Colonic mucosa (tissue), 4 donors: ENCODE measurements around the gene S100A9. TPM values are rescaled to one million over a fixed set of nuclear protein-coding genes. Genes with fewer than 3 reads are reported as not detected.

Source experiments
- DNase-seq: peaks from one replicate; pipeline ENCODE4 v3.0.0-alpha.2; 2020
- H3K27ac ChIP-seq: fragments of 200-600 bp; one replicate; pipeline ENCODE4 v1.8.0; 2021
- H3K27me3 ChIP-seq: fragments of 200-600 bp; one replicate; pipeline ENCODE4 v1.8.0; 2021
- H3K36me3 ChIP-seq: fragments of 200-600 bp; one replicate; pipeline ENCODE4 v1.8.0; 2021
- H3K4me1 ChIP-seq: fragments of 200-600 bp; one replicate; pipeline ENCODE4 v1.8.0; 2021; ENCODE audit warnings: mild to moderate bottlenecking
- H3K4me3 ChIP-seq: fragments of 200-600 bp; one replicate; pipeline ENCODE4 v1.8.0; 2021
- H3K9ac ChIP-seq, 2 donors: one replicate each; pipeline ENCODE4 v1.7.0; 2013; ENCODE audit warnings: control low read depth in 2 of 2, low read depth in 2 of 2, low read length in 2 of 2
- H3K9me3 ChIP-seq: fragments of 200-600 bp; one replicate; pipeline ENCODE4 v1.8.0; 2021
- intact Hi-C: fragments of 100-400 bp; cut with DNase I; formaldehyde crosslinking; loops from one replicate; pipeline ENCODE4 v1.14.1; 2022
- total RNA-seq, 2 donors: library from RNA; stranded (reverse); fragmentation: NEBNext Ultra II Directional in 1 of 2; extraction: Animal tissue kit (Norgen Biotek cat#: 25700) in 1 of 2; gene quantifications; one replicate each; pipeline ENCODE4 v1.2.1, GENCODE V29; 2021
- TF ChIP-seq, protein P1 (sequence below): fragments of 200-600 bp; IDR thresholded peaks from one replicate; pipeline ENCODE4 v1.8.0; 2022; ENCODE audit warnings: antibody characterized with exemption, mild to moderate bottlenecking
- donor health status: healthy.
- donor health status: DM: no; HTN: no; CAD: no.
- donor health status: DM: no; HTN: no; CAD: no.

The S100A9 gene
- total RNA-seq, 2 donors from 2014 or later: 16.3 to 34.9 TPM

DNA sequence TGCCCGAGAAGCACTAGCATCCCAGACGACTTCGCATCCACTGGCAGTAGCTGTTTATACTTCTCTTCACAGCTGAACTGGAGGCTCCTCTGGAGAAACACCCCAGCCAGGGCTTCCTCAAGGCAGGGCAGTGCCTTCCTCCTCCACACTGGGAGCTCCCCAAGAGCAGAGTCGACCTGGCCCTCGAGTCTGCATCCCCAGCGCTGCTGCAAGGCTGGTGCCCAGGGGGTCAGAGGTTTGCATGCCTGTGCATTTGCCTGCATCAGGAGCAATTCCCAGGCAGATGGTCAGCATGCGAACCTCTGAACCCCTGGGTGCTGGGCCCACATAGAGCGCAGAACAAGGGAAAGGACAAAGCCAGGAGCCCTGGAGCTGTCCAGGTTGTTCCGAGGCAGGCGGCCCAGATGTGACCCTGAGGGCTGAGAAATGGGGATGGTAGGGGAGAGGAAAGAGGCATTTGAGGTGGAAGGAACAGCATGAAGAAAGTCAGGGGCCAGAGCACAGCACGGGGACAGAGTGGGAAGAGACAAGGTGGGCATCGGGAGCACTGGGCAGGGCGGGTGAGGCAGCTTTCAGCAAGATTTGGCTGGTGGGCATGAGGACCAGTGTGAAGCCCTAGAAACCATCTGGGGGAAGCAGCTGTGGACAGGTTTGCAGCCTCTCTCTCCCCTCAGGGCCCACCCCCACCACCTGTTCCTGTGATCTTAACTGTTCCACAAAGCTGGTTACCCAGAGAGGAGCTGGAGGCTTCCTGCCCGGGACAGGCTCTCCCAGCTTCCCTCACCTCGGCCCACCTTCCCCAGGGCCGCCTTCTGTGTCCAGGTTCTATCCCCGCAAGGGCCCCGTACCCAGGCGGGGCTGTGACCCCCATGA lies 39.6 kb downstream of the S100A9 start:
- H3K27ac ChIP-seq: no peak overlapping the region
- H3K9me3 ChIP-seq: no peaks in the 10 kb centered on the region
- no peaks in the 10 kb centered on the region for H3K36me3 ChIP-seq
- TF ChIP-seq, protein P1, sequence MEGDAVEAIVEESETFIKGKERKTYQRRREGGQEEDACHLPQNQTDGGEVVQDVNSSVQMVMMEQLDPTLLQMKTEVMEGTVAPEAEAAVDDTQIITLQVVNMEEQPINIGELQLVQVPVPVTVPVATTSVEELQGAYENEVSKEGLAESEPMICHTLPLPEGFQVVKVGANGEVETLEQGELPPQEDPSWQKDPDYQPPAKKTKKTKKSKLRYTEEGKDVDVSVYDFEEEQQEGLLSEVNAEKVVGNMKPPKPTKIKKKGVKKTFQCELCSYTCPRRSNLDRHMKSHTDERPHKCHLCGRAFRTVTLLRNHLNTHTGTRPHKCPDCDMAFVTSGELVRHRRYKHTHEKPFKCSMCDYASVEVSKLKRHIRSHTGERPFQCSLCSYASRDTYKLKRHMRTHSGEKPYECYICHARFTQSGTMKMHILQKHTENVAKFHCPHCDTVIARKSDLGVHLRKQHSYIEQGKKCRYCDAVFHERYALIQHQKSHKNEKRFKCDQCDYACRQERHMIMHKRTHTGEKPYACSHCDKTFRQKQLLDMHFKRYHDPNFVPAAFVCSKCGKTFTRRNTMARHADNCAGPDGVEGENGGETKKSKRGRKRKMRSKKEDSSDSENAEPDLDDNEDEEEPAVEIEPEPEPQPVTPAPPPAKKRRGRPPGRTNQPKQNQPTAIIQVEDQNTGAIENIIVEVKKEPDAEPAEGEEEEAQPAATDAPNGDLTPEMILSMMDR: no peak
- H3K4me3 ChIP-seq: no peak overlapping the region
- intact Hi-C loops: no loop called here
- H3K9ac ChIP-seq: no peak overlapping the region
- H3K4me1 ChIP-seq: no peaks in the 10 kb centered on the region
- no peak for DNase-seq
- H3K27me3 ChIP-seq: no peaks in the 10 kb centered on the region

DNA sequence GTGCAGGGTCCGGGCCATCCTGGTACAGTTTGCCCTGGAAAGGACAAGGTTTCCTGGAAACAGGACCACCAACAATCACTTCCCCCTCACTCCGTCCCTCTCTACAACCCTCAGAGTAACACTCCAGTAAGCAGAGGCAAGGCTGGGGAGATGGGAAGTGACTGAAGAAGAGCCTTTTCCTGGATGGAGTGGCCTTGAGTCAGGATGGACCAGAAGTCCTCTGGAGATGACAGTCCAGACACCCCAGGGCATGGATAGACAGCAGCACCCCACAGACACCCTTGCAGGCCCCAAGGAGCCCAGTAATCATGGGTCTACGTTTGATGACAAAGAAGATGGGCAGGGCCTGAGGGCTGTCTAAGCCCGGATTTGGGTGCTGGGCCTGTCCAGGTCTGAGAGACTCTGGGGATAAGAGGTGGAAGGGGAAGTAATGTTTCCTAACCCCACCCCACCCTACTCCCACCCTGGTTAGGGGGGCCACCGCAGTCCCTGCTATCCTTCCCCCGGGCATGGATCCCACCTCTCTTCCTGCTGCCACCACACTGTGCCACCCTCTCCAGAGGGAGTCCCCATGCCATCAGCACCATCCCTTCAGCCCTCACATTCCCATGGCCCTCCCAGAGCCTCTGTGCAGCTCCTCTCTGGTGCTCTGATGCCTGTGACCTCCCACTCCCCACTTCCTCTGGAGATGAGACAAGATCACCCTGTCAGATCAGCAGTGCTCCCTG lies 40.4 kb downstream of the S100A9 start:
- TF ChIP-seq, protein P1: no peak
- Histone ChIP-seq H3K27ac (no peak overlapping the region), H3K36me3 (no peaks in the 10 kb centered on the region), H3K4me1 (no peaks in the 10 kb centered on the region), H3K4me3 (no peak overlapping the region), H3K9me3 (no peaks in the 10 kb centered on the region), H3K27me3 (no peaks in the 10 kb centered on the region), H3K9ac (no peak overlapping the region)
- intact Hi-C loops: no loop called here
- DNase-seq: no peak

DNA sequence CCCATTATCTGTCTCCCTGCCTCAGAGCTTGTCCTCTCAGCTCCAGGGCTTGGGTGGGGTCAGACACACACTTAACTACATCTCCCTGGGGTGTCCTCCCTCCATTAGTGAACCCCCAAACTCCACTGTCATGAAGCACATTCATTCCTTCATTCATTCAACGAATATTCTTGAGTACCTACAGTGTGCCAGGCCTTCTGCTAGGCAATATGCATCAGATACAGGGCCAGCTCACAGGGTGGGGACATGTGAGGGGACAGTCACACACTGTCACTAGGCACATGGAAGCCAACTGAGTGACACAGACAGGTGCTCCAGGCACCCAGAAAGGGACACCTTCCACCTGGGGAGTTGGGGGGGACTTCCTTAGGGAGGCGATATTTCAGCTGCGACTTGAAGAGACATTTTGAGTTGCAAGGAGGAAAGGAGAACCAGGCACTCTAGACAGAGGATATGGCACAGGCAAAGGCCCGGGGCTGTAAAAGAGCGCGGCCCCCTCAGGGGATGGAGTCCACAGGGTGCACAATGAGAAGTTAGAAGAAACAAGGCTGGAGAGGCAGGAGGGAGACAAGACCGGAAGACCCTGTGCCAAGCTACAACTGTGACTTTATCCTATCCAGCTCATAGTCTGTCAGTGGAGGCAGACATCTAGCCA lies 41.9 kb downstream of the S100A9 start:
- Histone ChIP-seq H3K9me3 (no peaks in the 10 kb centered on the region), H3K4me1 (no peaks in the 10 kb centered on the region), H3K36me3 (no peaks in the 10 kb centered on the region), H3K9ac (no peak overlapping the region), H3K27me3 (no peaks in the 10 kb centered on the region), H3K27ac (no peak overlapping the region), H3K4me3 (no peak overlapping the region)
- intact Hi-C loops: loop anchor here (10.0 kb wide), 1 partner anchor 45 kb away; the partner anchor contains the start of gene S100A9
- no peak for DNase-seq
- TF ChIP-seq, protein P1: no peak

DNA sequence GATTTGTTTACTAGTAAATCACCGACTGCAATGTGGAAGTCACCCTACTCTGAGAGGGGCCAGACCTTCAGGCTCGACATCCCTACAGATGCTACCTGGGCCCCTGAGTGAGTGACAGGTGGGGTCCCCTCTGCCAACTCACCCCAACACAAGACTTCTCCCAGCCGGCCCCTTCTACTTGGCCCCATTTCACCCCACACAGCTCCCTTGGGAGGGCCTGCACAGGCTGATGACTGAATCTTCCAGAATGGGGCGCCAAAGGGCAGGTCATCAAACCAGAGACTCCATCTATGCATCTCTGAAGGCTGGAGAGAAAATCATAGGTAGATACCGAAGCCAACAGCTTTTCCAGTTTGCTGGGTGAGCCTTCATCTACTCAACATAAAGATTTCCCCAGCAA lies 42.6 kb downstream of the S100A9 start:
- H3K4me1 ChIP-seq: no peaks in the 10 kb centered on the region
- H3K27me3 ChIP-seq: no peaks in the 10 kb centered on the region
- TF ChIP-seq, protein P1: no peak
- no peak overlapping the region for H3K27ac ChIP-seq
- H3K9me3 ChIP-seq: no peaks in the 10 kb centered on the region
- no peak overlapping the region for H3K9ac ChIP-seq
- intact Hi-C loops: loop anchor here (10.0 kb wide), 1 partner anchor 45 kb away; the partner anchor contains the start of gene S100A9
- H3K36me3 ChIP-seq: no peaks in the 10 kb centered on the region
- H3K4me3 ChIP-seq: no peak overlapping the region
- DNase-seq: no peak

DNA sequence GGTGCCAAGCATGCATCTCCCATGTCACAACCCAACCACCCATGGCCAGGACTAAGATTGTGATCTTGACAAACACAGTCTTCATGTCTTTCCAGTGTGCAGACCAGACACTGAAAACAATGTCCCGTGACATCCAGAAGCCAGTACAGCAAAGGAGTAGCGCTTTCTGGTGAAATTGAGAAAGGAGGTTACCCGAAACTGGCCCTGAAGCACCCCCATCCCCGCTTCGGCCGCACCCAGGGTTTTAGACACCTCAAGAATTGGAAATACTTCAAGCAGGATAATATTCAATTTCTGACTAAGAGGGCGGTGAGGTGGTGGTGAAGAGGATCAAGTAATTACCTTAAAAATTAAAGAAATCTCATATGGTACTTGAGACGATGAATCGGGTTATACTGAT lies 43.8 kb downstream of the S100A9 start:
- no peaks in the 10 kb centered on the region for H3K9me3 ChIP-seq
- no peak for DNase-seq
- no peaks in the 10 kb centered on the region for H3K36me3 ChIP-seq
- TF ChIP-seq, protein P1: no peak
- no peak overlapping the region for H3K9ac ChIP-seq
- no peaks in the 10 kb centered on the region for H3K27me3 ChIP-seq
- H3K4me1 ChIP-seq: no peaks in the 10 kb centered on the region
- H3K4me3 ChIP-seq: no peak overlapping the region
- intact Hi-C loops: loop anchor here (10.0 kb wide), 1 partner anchor 47 kb away; the partner anchor contains the start of gene S100A9
- H3K27ac ChIP-seq: no peak overlapping the region
